GM21447 (cell line): ENCODE results near the gene RBBP8NL.

ENCODE experiments used
- ATAC-seq: cut with Tn5 transposase; IDR thresholded peaks from one replicate; pipeline ENCODE4 v1.9.1; 2021; ENCODE audit not compliant: unreplicated experiment

RBBP8NL gene

DNA sequence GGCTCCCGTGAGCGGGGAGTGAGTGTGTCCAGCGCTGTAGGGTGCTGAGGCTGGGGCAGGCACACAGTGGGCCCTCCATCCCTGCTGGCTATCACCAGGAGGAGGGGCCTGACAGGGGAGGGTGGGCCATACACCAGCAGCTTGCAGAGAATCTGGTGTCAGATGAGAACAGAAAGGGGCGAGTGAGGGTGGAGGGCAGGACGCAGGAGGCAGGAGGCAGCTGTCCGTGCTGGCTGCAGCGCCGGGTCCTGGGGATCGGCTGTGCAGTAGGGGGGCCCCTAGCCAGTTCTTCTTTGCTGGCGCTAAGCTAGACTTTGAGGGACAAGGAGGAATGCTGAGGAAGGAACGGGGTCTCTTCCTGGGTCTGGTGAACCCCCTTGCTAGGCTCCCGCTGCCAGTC lies 18.7 kb downstream of the RBBP8NL start:
- no peak for ATAC-seq

GRCh38 chr20:62408055-62408454 lies 19.3 kb downstream of the RBBP8NL start:
- no peak for ATAC-seq

DNA sequence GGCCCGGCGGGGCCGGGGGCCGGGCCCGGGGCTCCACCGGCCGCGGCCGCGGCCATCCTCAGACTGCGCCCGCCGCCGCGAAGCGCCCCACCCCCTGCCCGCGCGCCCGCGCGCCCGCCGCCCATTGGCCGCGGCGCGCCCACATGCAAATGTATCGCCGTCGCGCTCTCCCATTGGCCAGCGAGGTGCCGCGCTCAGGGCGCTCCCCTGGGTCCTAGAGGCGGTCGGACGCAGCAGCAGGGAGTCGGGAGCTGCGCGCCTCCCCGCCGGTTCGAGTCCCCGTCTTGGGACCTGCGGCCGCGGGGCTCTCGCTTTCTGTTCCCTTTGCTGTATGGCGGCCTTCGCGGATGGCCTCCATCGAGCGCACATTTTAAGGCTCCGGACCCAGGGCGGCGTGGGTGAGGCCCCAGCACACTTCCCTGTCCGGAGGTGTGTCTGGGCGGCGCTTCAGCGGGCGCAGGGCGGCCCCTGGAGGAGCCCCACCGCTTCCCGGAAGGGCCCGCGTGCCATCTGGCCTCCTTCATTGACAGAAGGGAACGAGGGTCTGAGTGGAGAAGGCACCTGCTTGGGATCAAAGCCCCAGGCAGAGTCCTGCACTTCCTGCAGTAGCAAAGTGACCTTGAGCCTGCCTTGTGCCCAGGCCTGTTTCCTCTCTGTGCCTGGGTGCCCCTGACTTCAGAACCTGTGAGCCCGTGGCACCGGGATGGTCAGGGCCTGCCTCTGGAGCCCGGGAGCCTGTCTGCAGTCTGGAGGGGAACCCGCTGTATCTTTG lies 19.9 kb downstream of the RBBP8NL start, which contains the start of gene CABLES2:
TSS of gene CABLES2 (minus strand) at position 65 of the 772 bp plus-strand sequence. CDS start at position 56, 9 bp downstream.
- ATAC-seq: peak; percentile 84

- ATAC-seq: no peak
Measured at GRCh38 chr20:62406635-62407176, 20.6 kb downstream of the RBBP8NL start.

- ATAC-seq: no peak
Measured at GRCh38 chr20:62405981-62406513, 21.3 kb downstream of the RBBP8NL start.

- no peak for ATAC-seq
Measured at GRCh38 chr20:62405108-62405980, 22.0 kb downstream of the RBBP8NL start.

GRCh38 chr20:62404761-62405107 lies 22.6 kb downstream of the RBBP8NL start:
- ATAC-seq: no peak

GRCh38 chr20:62404112-62404665 lies 23.1 kb downstream of the RBBP8NL start:
- no peak for ATAC-seq

DNA sequence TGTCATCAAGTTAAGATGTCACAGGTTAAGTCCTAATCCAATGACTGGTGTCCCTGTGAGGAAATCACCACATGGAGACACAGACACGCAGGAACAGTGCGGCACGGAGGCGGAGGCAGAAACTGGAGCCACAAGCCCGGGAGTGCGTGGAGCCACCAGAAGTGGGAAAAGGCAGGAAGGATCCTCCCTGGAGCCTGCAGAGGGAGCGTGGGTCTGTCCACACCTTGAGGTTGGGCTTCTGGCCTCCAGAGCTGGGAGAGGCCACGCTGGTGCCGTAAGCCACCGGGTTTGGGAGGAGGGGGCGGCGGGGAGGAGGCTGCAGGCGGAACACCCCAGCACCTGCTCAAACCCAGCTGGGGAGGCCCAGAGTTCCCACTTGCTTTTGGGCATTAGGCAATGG lies 24.0 kb downstream of the RBBP8NL start:
- no peak for ATAC-seq

DNA sequence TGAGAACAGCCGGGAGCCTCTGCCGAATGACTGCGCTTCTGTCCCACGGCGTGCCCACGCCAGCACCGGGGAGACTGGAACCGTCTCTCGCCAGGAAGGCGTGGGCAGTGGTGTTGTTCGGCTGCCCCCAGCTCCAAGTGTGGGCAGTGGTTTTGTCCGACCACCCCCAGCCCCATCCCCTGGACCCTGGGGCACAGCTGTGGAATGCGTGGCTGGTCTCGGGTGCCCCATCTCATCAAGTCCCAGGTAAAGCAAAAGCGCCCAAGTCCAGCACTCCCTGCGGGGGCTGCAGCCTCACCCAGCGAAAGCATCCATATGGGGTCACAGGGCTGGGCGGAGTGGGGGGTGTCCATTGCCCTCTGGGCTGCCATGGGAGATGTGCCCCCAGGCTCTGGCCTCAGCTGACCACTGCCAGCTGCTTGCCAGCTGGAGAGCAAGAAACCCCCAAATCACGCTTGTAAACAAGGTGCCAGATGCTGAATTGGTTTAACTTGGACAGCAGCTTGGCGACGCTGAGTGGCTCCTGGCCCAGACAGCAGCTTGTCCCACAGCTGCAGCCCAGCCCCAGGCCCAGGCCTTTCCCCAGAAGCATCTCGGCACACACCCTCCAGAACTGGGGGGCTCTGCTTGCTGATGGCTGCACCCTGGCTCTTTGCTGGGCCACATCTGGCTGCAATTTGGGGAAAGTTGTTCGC lies 24.7 kb downstream of the RBBP8NL start:
- ATAC-seq: no peak

DNA sequence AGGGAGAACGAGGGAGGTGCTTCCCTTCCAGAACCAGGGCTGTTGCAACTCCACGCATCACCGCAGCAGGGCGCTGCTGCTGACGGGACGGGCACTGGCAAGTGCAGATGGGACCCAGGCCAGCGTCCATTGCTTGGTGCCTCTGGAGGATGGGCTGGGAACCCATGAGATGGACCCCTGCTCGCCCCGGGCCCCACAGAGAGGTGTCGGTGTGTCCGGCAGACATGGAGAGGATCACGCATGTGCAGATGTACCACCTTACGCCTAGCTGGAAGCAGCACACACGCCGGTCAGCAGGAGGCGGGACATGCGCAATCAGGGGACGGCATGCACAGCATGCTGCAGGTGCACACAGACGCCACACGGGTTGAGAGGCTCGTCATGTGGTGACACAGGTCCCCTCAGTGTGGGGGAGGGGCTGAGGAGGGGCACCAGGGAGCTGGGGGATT lies 26.0 kb downstream of the RBBP8NL start:
- no peak for ATAC-seq

DNA sequence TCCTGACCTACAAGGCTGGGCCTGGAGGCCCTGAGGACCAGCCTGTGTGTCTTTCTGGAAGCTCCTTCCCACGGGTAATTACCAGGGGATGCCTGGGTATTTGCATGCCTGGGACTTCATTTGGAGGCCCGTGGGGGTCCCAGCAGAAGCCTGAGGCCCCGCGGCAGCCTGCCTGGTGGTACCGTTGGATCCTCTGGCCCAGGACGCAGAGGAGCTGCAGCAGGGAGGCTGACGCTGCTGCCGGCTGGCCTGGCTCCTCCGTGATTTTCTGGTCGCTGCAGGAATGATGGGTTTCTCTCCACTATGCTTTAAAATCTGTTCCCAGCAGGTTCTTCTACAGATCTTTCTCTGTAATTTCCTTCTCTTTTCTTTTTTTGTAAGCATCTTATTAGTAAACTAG lies 26.8 kb downstream of the RBBP8NL start:
- ATAC-seq: no peak

DNA sequence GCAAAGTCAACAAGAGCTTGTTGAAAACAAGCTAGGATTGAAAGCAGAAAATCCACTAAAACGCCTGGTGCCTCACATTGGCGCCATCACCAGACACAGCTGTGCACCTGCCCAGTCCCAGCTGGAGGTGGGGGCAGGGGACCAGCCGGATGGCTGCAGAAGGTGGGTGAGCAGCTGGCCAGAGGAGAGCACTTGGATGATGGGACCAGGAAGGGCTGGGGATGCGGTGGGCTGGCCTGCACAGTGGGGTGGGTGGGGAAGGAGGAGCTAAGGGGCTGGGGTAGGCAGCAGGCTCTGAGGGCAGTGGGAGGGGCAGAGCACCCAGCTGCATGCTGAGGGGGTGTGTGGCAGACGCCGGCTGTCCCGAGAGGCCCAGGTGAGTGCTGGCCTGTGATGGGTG lies 27.3 kb downstream of the RBBP8NL start:
- ATAC-seq: no peak

- ATAC-seq: no peak
Measured at GRCh38 chr20:62398120-62398821, 29.1 kb downstream of the RBBP8NL start.

DNA sequence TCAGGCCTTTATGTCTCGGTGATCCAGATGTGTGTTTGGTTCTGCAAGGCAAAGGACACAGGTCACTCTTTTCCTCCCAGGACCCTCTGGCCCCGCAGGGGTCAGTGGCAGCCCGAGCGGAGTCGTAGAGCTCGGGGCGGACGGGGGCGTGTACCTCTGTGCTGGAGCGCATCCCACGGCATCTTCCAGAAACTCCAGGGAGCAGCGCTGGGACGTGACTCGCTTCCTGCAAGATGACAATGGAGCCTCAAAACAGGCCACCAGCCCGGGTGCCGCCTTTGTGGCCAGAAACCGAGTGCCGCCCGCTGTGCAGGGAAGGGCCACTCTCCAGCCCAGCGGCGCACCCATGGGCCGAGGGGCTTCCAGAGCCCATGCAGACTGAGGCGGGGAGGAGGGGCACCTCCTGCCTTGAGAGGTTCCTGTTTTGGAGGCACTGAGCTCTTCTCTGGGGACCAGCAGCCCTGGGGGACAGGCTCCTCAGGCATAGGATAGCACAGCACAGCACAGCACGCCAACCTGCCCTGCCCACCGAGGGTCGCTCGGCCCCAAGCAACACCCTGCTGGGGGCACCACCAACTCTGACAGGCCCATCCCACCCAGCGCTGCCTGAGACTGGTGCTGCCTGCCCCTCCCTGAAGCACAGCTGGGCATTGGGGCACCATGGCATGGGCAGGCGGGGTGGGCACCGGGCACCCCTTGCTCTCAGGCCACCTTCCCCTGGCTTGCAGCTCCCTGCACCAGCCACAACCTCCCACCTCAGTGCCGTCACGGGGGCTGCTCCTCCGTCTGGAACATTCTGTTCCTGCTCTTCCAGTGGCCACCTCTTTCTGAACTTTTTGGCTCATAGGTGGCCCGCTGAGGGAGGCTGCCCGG lies 30.7 kb downstream of the RBBP8NL start:
- ATAC-seq: no peak

DNA sequence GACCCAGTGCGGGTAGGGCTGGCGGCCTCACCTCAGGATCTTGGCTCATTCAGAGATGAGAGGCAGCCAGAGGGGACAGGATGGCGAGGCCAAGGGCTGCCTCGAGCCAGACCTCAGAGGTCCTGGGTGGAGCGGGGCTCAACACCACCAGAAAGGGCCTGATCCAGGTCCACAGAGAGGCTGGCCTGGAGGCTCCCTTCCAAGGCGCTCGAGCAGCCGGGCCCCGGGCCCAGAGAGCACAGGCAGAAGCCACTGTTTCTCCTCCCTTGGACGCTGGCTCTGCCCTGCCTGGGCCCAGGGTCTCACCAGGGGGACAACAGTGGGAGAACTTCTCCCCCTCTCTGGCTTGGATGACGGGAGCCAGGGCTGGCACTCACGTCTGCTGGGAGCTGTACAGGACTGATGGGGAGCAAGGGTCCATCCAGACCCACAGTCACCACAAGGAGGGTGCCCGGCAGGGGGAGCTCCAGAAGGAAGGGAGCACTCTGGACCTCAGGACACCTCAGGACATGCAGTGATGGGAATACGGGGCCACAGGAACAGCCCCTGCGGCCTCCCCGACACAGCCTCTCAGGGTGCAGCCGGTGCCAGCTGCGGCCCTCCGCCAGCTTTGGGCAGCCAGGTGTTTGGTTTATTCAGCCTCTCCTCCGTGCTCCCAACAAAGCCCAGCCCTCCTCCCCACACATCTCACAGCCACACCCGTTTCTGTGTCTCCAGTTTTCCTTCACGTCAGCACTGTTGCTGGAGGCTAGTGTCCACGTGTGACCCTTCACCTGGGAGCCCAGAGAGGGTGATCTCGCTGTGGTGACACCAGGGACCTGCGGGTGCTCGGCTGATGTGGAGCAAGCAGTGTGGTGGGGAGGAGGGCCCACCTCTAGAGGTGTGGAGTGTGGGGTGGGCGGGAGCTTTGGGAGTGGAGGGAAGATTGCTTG lies 31.8 kb downstream of the RBBP8NL start:
- no peak for ATAC-seq

DNA sequence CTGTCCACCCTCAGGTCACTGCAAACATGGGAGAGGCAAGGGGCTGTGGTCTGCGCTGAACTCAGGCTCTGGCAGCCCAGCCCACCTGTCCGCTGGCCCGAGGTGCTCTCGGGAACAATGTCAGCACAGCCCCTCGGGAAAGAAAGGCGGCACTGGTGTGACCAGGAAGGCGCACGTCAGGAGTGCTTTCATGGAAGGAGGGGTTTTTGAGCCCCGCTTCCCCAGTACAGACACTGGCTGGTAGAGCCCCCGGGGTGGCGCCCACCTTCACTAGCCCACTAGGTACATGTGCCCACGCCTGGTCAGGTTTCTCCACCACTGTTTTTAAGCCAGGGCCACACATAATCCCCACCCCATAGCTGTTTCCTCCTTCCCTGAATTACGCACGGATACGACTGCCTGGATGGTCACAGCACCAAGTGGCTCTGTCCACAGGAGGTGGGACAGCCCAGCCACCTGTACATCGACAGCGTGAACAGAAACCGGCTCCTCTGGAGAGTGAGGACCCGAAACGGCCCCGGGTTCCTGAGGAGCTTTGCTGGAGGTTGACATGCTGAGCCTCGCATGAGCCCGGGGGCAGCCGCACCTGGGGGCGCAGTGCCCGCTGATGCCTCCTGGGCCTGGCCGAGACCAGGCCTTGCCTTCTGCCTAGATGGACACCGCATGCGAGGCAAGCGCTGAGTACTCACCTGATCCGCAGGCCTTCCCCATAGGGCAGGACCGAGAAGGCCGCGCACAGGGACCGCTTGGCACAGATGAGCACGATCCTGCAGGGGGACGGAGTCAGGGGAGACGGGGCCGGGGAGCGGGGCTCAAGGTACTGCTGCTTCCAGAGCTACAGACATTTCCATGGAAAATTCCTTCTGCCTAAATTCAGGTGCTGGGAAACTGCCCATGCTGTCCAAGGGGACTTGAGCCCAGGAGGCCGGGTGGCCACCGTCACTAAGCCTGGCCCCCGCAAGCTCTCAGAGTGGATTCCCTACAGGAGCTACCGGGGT lies 32.8 kb downstream of the RBBP8NL start:
- ATAC-seq: no peak
